ENCODE results near the gene CRHBP.
"Not testable (repeated sequence)": the region's sequence is repeated elsewhere in the genome, so short reads cannot be mapped to it uniquely, and the experiment has no call there.

CRHBP gene

GRCh38 chr5:76952795-76953536 lies at the start of gene CRHBP:
TSS of gene CRHBP (plus strand) at chr5:76953045. CDS start at chr5:76953135, 90 bp downstream.
- no peak for DNase-seq (ENCODE audit: low read depth)

- DNase-seq (ENCODE audit: low read depth): no peak
Observed at GRCh38 chr5:76908166-76908565, 44.7 kb upstream of the CRHBP start.

- not testable (repeated sequence) for DNase-seq (ENCODE audit: low read depth)
Observed at GRCh38 chr5:76910344-76910933, 42.4 kb upstream of the CRHBP start.

- not testable (repeated sequence) for DNase-seq (ENCODE audit: low read depth)
Observed at GRCh38 chr5:76914671-76915070, 38.2 kb upstream of the CRHBP start.

- no peak for DNase-seq (ENCODE audit: low read depth)
Observed at GRCh38 chr5:76918539-76918938, 34.3 kb upstream of the CRHBP start.

- no peak for DNase-seq (ENCODE audit: low read depth)
Observed at GRCh38 chr5:76920491-76920890, 32.4 kb upstream of the CRHBP start.

- DNase-seq (ENCODE audit: low read depth): no peak
Observed at GRCh38 chr5:76926329-76927105, 26.3 kb upstream of the CRHBP start.

- no peak for DNase-seq (ENCODE audit: low read depth)
Observed at GRCh38 chr5:76927961-76928360, 24.9 kb upstream of the CRHBP start.

- no peak for DNase-seq (ENCODE audit: low read depth)
Observed at GRCh38 chr5:76930083-76930482, 22.8 kb upstream of the CRHBP start.

GRCh38 chr5:76938177-76938576 lies 14.7 kb upstream of the CRHBP start:
- DNase-seq (ENCODE audit: low read depth): no peak

GRCh38 chr5:76941000-76941399 lies 11.8 kb upstream of the CRHBP start:
- no peak for DNase-seq (ENCODE audit: low read depth)

GRCh38 chr5:76941442-76941841 lies 11.4 kb upstream of the CRHBP start:
- no peak for DNase-seq (ENCODE audit: low read depth)

GRCh38 chr5:76942581-76942980 lies 10.3 kb upstream of the CRHBP start:
- DNase-seq (ENCODE audit: low read depth): no peak

GRCh38 chr5:76943006-76943405 lies 9.8 kb upstream of the CRHBP start:
- DNase-seq (ENCODE audit: low read depth): no peak

- no peak for DNase-seq (ENCODE audit: low read depth)
Observed at GRCh38 chr5:76944638-76945037, 8.2 kb upstream of the CRHBP start.

GRCh38 chr5:76945238-76945637 lies 7.6 kb upstream of the CRHBP start:
- DNase-seq (ENCODE audit: low read depth): not testable (repeated sequence)

GRCh38 chr5:76946090-76946489 lies 6.8 kb upstream of the CRHBP start:
- no peak for DNase-seq (ENCODE audit: low read depth)

- DNase-seq (ENCODE audit: low read depth): no peak
Observed at GRCh38 chr5:76947082-76947503, 5.8 kb upstream of the CRHBP start.

GRCh38 chr5:76953551-76954382 lies 922 bp downstream of the CRHBP start:
- no peak for DNase-seq (ENCODE audit: low read depth)

GRCh38 chr5:76954383-76954763 lies 1.5 kb downstream of the CRHBP start:
- no peak for DNase-seq (ENCODE audit: low read depth)

- no peak for DNase-seq (ENCODE audit: low read depth)
Observed at GRCh38 chr5:76956033-76956432, 3.2 kb downstream of the CRHBP start.

All from activated T-helper 1 cell treated with Interleukin-2 at 50 U/mL for 16 hours (primary cell).